ENCODE data around the gene ARL15.

GRCh38 chr5:54289769-54290168, 20.6 kb downstream of the ARL15 start:
- TF ChIP-seq, protein P1, sequence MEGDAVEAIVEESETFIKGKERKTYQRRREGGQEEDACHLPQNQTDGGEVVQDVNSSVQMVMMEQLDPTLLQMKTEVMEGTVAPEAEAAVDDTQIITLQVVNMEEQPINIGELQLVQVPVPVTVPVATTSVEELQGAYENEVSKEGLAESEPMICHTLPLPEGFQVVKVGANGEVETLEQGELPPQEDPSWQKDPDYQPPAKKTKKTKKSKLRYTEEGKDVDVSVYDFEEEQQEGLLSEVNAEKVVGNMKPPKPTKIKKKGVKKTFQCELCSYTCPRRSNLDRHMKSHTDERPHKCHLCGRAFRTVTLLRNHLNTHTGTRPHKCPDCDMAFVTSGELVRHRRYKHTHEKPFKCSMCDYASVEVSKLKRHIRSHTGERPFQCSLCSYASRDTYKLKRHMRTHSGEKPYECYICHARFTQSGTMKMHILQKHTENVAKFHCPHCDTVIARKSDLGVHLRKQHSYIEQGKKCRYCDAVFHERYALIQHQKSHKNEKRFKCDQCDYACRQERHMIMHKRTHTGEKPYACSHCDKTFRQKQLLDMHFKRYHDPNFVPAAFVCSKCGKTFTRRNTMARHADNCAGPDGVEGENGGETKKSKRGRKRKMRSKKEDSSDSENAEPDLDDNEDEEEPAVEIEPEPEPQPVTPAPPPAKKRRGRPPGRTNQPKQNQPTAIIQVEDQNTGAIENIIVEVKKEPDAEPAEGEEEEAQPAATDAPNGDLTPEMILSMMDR (IDR thresholded peaks at IDR 0.05): no peak
- no peak for TF ChIP-seq POLR2A (IDR thresholded peaks at IDR 0.05)
